Vagina (tissue), 2 donors: Measurements from ENCODE around the gene PCDH1.

ENCODE experiments used
- POLR2A ChIP-seq, 2 donors: fragments of 450-650 bp; IDR thresholded peaks; one replicate each; pipeline ENCODE4 v1.6.1; 2017; ENCODE audit warnings: antibody characterized with exemption in 2 of 2, mild to moderate bottlenecking in 2 of 2, moderate library complexity in 2 of 2
- TF ChIP-seq, protein P1 (sequence below), 3 experiments: fragments of 450-650 bp in 2 of 3; fragments of 200-600 bp in 1 of 3; sonication (generic) in 1 of 3; IDR thresholded peaks; one replicate each; pipeline ENCODE4 v1.5.1; 2017 to 2019; ENCODE audit warnings: antibody characterized with exemption in 3 of 3, mild to moderate bottlenecking in 2 of 3, moderate library complexity in 2 of 3

- TF ChIP-seq, protein P1, sequence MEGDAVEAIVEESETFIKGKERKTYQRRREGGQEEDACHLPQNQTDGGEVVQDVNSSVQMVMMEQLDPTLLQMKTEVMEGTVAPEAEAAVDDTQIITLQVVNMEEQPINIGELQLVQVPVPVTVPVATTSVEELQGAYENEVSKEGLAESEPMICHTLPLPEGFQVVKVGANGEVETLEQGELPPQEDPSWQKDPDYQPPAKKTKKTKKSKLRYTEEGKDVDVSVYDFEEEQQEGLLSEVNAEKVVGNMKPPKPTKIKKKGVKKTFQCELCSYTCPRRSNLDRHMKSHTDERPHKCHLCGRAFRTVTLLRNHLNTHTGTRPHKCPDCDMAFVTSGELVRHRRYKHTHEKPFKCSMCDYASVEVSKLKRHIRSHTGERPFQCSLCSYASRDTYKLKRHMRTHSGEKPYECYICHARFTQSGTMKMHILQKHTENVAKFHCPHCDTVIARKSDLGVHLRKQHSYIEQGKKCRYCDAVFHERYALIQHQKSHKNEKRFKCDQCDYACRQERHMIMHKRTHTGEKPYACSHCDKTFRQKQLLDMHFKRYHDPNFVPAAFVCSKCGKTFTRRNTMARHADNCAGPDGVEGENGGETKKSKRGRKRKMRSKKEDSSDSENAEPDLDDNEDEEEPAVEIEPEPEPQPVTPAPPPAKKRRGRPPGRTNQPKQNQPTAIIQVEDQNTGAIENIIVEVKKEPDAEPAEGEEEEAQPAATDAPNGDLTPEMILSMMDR (IDR thresholded peaks at IDR 0.05) = no peak
- TF ChIP-seq POLR2A (IDR thresholded peaks at IDR 0.05) = no peak
Observed at GRCh38 chr5:141906972-141907371, 28.8 kb upstream of the PCDH1 start.
